ENCODE results near the gene ATP8A2.

GRCh38 chr13:25330541-25330940 is 41.2 kb upstream of the ATP8A2 start:
- no peak for TF ChIP-seq CTCF (conservative IDR thresholded peaks at IDR 0.05)
- no peak for TF ChIP-seq ZFX (IDR thresholded peaks at IDR 0.05)
